H1 (cell line): ENCODE measurements around the gene PRRT1B. TPM values are rescaled to one million over a fixed set of nuclear protein-coding genes. Genes with fewer than 3 reads are reported as not detected.

Experiments used
- CTCF ChIA-PET: fragments of 300-600 bp; sonication (Branson Sonifier 250); formaldehyde crosslinking; loops from one replicate; lab custom pipeline; 2021; ENCODE audit not compliant: partially characterized antibody; lab: Charles Lee
- POLR2A ChIA-PET: fragments of 300-600 bp; sonication (Branson Sonifier 250); formaldehyde crosslinking; loops from one replicate; lab custom pipeline; 2021; ENCODE audit warnings: inconsistent platforms; ENCODE audit not compliant: partially characterized antibody; lab: Charles Lee
- DNase-seq, 2 experiments: peaks; one replicate each; pipeline versions ENCODE4 v3.0.0 to v3.0.0-alpha.2; 2010 to 2022; ENCODE audit warnings: low spot score in 2 of 2, low read depth in 1 of 2, mixed read lengths in 1 of 2
- FAIRE-seq: peaks from 2 replicates; lab custom pipeline; 2011; peaks lifted over from hg19 to GRCh38; lab: Jason Lieb, UNC
- H2AFZ ChIP-seq: 2 replicates; pipeline ENCODE4 v1.8.1; 2012; ENCODE audit warnings: low read length, inconsistent platforms
- H2AK5ac ChIP-seq: 2 replicates; pipeline ENCODE4 v1.6.1; 2013; ENCODE audit warnings: low read depth, low read length
- H2BK120ac ChIP-seq: replicated peaks from 2 replicates; pipeline ENCODE3; 2013; ENCODE audit warnings: low read depth, low read length, inconsistent platforms
- H2BK12ac ChIP-seq: 2 replicates; pipeline ENCODE4 v1.6.1; 2013; ENCODE audit warnings: low read depth, low read length
- H2BK15ac ChIP-seq: 2 replicates; pipeline ENCODE4 v1.6.1; 2013; ENCODE audit warnings: low read length
- H2BK20ac ChIP-seq: 2 replicates; pipeline ENCODE4 v1.6.1; 2013; ENCODE audit warnings: low read length
- H2BK5ac ChIP-seq: 2 replicates; pipeline ENCODE4 v1.6.1; 2013; ENCODE audit warnings: low read depth, low read length
- H3K14ac ChIP-seq: 2 replicates; pipeline ENCODE4 v1.6.1; 2013; ENCODE audit warnings: inconsistent platforms; ENCODE audit not compliant: insufficient read length
- H3K18ac ChIP-seq: 2 replicates; pipeline ENCODE4 v1.6.1; 2013; ENCODE audit warnings: low read length; ENCODE audit errors: extremely low read depth
- H3K23ac ChIP-seq: 2 replicates; pipeline ENCODE4 v1.6.1; 2013; ENCODE audit warnings: inconsistent platforms; ENCODE audit not compliant: insufficient read length
- H3K23me2 ChIP-seq: 2 replicates; pipeline ENCODE4 v1.6.1; 2013; ENCODE audit warnings: low read depth, low read length
- H3K27ac ChIP-seq: 2 replicates; pipeline ENCODE4 v1.6.1; 2011; ENCODE audit warnings: low read depth, low read length, inconsistent platforms
- H3K27me3 ChIP-seq, 4 experiments: replicated peaks in 1 of 4; 1 replicate in 1 of 4; 2 replicates in 3 of 4; pipeline versions ENCODE4 v1.6.1 to v1.8.1; 2011 to 2013; ENCODE audit warnings: low read length in 3 of 4, mild to moderate bottlenecking in 3 of 4, inconsistent platforms in 2 of 4, mixed read lengths in 2 of 4, moderate library complexity in 1 of 4; ENCODE audit not compliant: control insufficient read depth in 3 of 4, insufficient read depth in 3 of 4; ENCODE audit errors: extremely low read depth in 1 of 4
- H3K36me3 ChIP-seq, 4 experiments: 2 replicates each; pipeline versions ENCODE4 v1.6.1 to v1.8.1; 2011 to 2013; ENCODE audit warnings: mild to moderate bottlenecking in 4 of 4, low read length in 3 of 4, moderate library complexity in 2 of 4, control low read depth in 1 of 4, inconsistent platforms in 1 of 4; ENCODE audit not compliant: insufficient read depth in 4 of 4, control insufficient read depth in 2 of 4
- H3K4ac ChIP-seq: replicated peaks from 2 replicates; pipeline ENCODE3; 2013; ENCODE audit warnings: low read length, low read depth, mixed read lengths, inconsistent platforms; ENCODE audit not compliant: insufficient read length
- H3K4me1 ChIP-seq, 4 experiments: replicated peaks in 1 of 4; 1 replicate in 1 of 4; 2 replicates in 3 of 4; pipeline versions ENCODE4 v1.6.1 to v1.8.1; 2011 to 2013; ENCODE audit warnings: low read length in 3 of 4, inconsistent platforms in 2 of 4, mixed read lengths in 1 of 4; ENCODE audit not compliant: insufficient read depth in 4 of 4, control insufficient read depth in 3 of 4
- H3K4me2 ChIP-seq, 2 experiments: 2 replicates each; pipeline versions ENCODE4 v1.6.1 to v1.8.1; 2011 to 2013; ENCODE audit warnings: low read depth in 2 of 2, low read length in 2 of 2, control low read depth in 1 of 2, inconsistent platforms in 1 of 2, mild to moderate bottlenecking in 1 of 2; ENCODE audit not compliant: insufficient read depth in 1 of 2
- H3K4me3 ChIP-seq, 4 experiments: fragments of 200-600, 300-600 bp in 1 of 4; sonication (generic), shearing (Covaris generic), sonication (Bioruptor Twin) in 1 of 4; 2 replicates each; pipeline versions ENCODE4 v1.5.1 to v1.8.1; 2011 to 2016; ENCODE audit warnings: low read length in 4 of 4, low read depth in 3 of 4, control low read depth in 2 of 4, inconsistent platforms in 2 of 4, mild to moderate bottlenecking in 2 of 4, mixed read lengths in 1 of 4, moderate library complexity in 1 of 4; ENCODE audit not compliant: insufficient read depth in 2 of 4; ENCODE audit errors: extremely low read depth in 1 of 4
- H3K56ac ChIP-seq: replicated peaks from 2 replicates; pipeline ENCODE3; 2013; ENCODE audit warnings: low read depth, mild to moderate bottlenecking, mixed read lengths, low read length, inconsistent platforms; ENCODE audit not compliant: insufficient read length
- H3K79me1 ChIP-seq: 2 replicates; pipeline ENCODE4 v1.6.1; 2013; ENCODE audit warnings: low read depth, low read length, control low read depth
- H3K79me2 ChIP-seq, 2 experiments: 2 replicates each; pipeline versions ENCODE4 v1.6.1 to v1.8.1; 2012 to 2013; ENCODE audit warnings: low read length in 2 of 2, mild to moderate bottlenecking in 2 of 2, inconsistent platforms in 1 of 2; ENCODE audit not compliant: insufficient read depth in 2 of 2, control insufficient read depth in 1 of 2
- H3K9ac ChIP-seq, 4 experiments: replicated peaks in 1 of 4; 1 replicate in 1 of 4; 2 replicates in 3 of 4; pipeline versions ENCODE4 v1.6.1 to v1.8.1; 2011 to 2013; ENCODE audit warnings: low read depth in 3 of 4, low read length in 3 of 4, control low read depth in 2 of 4, mild to moderate bottlenecking in 2 of 4, moderate library complexity in 2 of 4, inconsistent platforms in 1 of 4; ENCODE audit errors: extremely low read depth in 1 of 4
- H3K9me3 ChIP-seq, 2 experiments: 2 replicates each; pipeline versions ENCODE4 v1.6.1 to v1.8.1; 2012 to 2013; ENCODE audit warnings: mild to moderate bottlenecking in 2 of 2, moderate library complexity in 2 of 2, control low read depth in 1 of 2, inconsistent platforms in 1 of 2, low read depth in 1 of 2, low read length in 1 of 2, mixed read lengths in 1 of 2; ENCODE audit not compliant: insufficient read depth in 2 of 2
- H4K20me1 ChIP-seq, 2 experiments: replicated peaks in 1 of 2; 2 replicates each; pipeline versions ENCODE3 to v1.8.1; 2011 to 2013; ENCODE audit warnings: inconsistent platforms in 2 of 2, low read length in 2 of 2, mild to moderate bottlenecking in 1 of 2; ENCODE audit not compliant: insufficient read depth in 2 of 2, control insufficient read depth in 1 of 2
- H4K5ac ChIP-seq: 2 replicates; pipeline ENCODE4 v1.6.1; 2013; ENCODE audit warnings: low read length, low read depth, mixed read lengths, inconsistent platforms; ENCODE audit not compliant: insufficient read length
- H4K8ac ChIP-seq: 2 replicates; pipeline ENCODE4 v1.8.0; 2013; ENCODE audit warnings: mild to moderate bottlenecking, moderate library complexity, low read length, inconsistent platforms; ENCODE audit not compliant: insufficient read depth; ENCODE audit errors: extremely low read depth
- H4K91ac ChIP-seq: replicated peaks from 2 replicates; pipeline ENCODE3; 2013; ENCODE audit warnings: low read length, mixed read lengths, inconsistent platforms; ENCODE audit not compliant: insufficient read length
- CEBPB ChIP-seq: IDR thresholded peaks from 2 replicates; pipeline ENCODE4 v1.6.1; 2012; ENCODE audit warnings: low read depth, low read length
- FOSL1 ChIP-seq: IDR thresholded peaks from 2 replicates; pipeline ENCODE4 v1.6.1; 2011; ENCODE audit warnings: mild to moderate bottlenecking, low read depth, low read length, moderate library complexity; ENCODE audit not compliant: insufficient read depth
- POLR2AphosphoS5 ChIP-seq: IDR thresholded peaks from 2 replicates; pipeline ENCODE4 v1.6.1; 2011; ENCODE audit warnings: low read depth, low read length
- WGBS, 2 experiments: shearing (Covaris generic) in 1 of 2; methylation state at CpG; one replicate each; pipeline versions ENCODE4 v1.1.6 to v1.1.7; 2013 to 2015; ENCODE audit warnings: low lambda C conversion rate in 2 of 2, mixed read lengths in 2 of 2, inconsistent platforms in 1 of 2, low coverage in 1 of 2, missing lambda C conversion rate in 1 of 2; ENCODE audit not compliant: insufficient replicate concordance in 2 of 2, insufficient coverage in 1 of 2, insufficient read length in 1 of 2; ENCODE audit errors: extremely low coverage in 1 of 2, missing lambda C conversion rate in 1 of 2; 5-methylcytosine and 5-hydroxymethylcytosine counted together
- polyA plus RNA-seq, 7 experiments: library from polyadenylated mRNA; depleted of rRNA in 3 of 7; stranded (reverse) in 5 of 7; unstranded in 2 of 7; fragments of >200 nt in 5 of 7; fragments of 200-250 nt in 2 of 7; gene quantifications; 1 replicate in 5 of 7; 2 replicates in 1 of 7; 4 replicates in 1 of 7; pipeline versions ENCODE4 v1.2.1 to v1.2.3, GENCODE V29; 2011 to 2013; ENCODE audit warnings: missing spikeins in 2 of 7, mixed read lengths in 2 of 7
- total RNA-seq: library from RNA; stranded (reverse); fragmentation: NEBNext Ultra II Directional; extraction: Animal tissue kit (Norgen Biotek cat#: 25700); gene quantifications from 2 replicates; pipeline ENCODE4 v1.2.1, GENCODE V29; 2021
- TF ChIP-seq, protein P1 (sequence below): IDR thresholded peaks from 2 replicates; pipeline ENCODE4 v1.6.1; 2011; ENCODE audit warnings: low read depth, mild to moderate bottlenecking, low read length; ENCODE audit not compliant: insufficient read depth

PRRT1B gene
- total and polyA plus RNA-seq, 2 of the 8 experiments (the other 6 are each of a cell fraction or from before 2014, with no cell fraction given) = 0.30 to 1.2 TPM

DNA sequence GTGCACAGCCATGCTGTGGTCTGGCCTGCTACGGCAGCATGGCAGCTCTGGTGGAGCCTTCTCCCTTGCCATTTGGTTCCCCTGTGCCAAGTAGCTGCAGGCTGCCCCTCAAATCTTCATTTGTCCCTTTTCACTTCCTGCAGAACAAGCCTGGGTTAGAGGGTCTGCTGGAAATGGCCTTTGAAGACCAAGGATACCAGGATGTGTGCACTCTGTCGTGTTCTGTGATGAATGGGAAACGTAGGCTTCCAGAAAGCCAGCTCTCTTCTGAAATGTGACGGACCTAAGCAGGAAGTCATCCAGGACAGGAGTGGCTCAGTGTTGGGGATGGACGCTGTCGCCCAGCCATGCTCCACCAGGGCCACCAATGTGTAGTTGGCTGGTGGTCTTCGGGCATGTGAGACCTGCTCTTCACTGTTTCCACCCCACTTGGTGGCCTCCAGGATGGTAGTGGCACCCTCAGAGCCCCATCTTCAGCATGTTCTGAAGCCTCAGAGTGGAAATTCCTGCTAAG, 46.0 kb upstream of the PRRT1B start:
- H3K18ac ChIP-seq = no peak overlapping the region
- ChIA-PET CTCF (interaction anchor here (1.0 to 1.8 kb wide), 3 partner anchors 9 to 150 kb away, joined by 3 to 4 read pairs (median 3); no protein-coding TSS in a partner anchor), POLR2A (interaction anchor here (0.7 to 3.1 kb wide), 10 partner anchors 10 to 150 kb away, joined by 3 to 8 read pairs (median 3); partner anchors contain the start of gene PRRT1B)
- no peaks in the 10 kb centered on the region for H3K9me3 ChIP-seq
- H2BK12ac ChIP-seq = peak overlapping the region; percentile 11; the same call in 1 of the 2 replicates
- 90% methylated on average over 7 of the region's 7 CpGs; no CpG with 5 or more reads in 1 of the 2 experiments for WGBS, 2 experiments
- H4K8ac ChIP-seq = no peak overlapping the region; the same call in 1 of the 2 replicates
- H3K14ac ChIP-seq = no peak overlapping the region
- no peak overlapping the region for H3K27ac ChIP-seq
- H3K9ac ChIP-seq = no peak overlapping the region; a peak in 2 of 7 replicates
- no peak overlapping the region for H3K56ac ChIP-seq
- H2BK120ac ChIP-seq = no peak overlapping the region
- H3K27me3 ChIP-seq = peaks cover 0 to 8% (median 0%) of the 10 kb centered on the region in 4 experiments; a peak in 2 of 7 replicates
- H3K79me2 ChIP-seq = no peaks in the 10 kb centered on the region; a peak in 1 of 4 replicates
- H4K20me1 ChIP-seq = peaks cover 12 to 16% of the 10 kb centered on the region in 2 experiments
- H3K23ac ChIP-seq = no peak overlapping the region
- H3K4me1 ChIP-seq = peaks cover 0 to 9% (median 5%) of the 10 kb centered on the region in 4 experiments; a peak in 4 of 7 replicates
- no peak overlapping the region for H3K4me2 ChIP-seq
- H2AFZ ChIP-seq = no peak overlapping the region
- no peak overlapping the region for H4K91ac ChIP-seq
- H3K23me2 ChIP-seq = peaks cover 5% of the 10 kb centered on the region
- H2AK5ac ChIP-seq = no peak overlapping the region
- TF ChIP-seq POLR2AphosphoS5 = peak; percentile 62
- no peak for TF ChIP-seq FOSL1
- TF ChIP-seq, protein P1, sequence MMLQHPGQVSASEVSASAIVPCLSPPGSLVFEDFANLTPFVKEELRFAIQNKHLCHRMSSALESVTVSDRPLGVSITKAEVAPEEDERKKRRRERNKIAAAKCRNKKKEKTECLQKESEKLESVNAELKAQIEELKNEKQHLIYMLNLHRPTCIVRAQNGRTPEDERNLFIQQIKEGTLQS = no peak
- no peak for TF ChIP-seq CEBPB
- H3K36me3 ChIP-seq = peaks cover 32 to 49% (median 45%) of the 10 kb centered on the region in 4 experiments
- no peak overlapping the region for H3K4ac ChIP-seq
- no peak for FAIRE-seq
- H3K4me3 ChIP-seq = no peak overlapping the region
- no peak overlapping the region for H2BK20ac ChIP-seq
- no peak overlapping the region for H2BK15ac ChIP-seq
- H4K5ac ChIP-seq = no peak overlapping the region
- no peak for DNase-seq
- H3K79me1 ChIP-seq = peaks cover 2% of the 10 kb centered on the region
- no peak overlapping the region; the same call in 1 of the 2 replicates for H2BK5ac ChIP-seq
